Brain microvascular endothelial cell (primary cell): Measurements from ENCODE around the gene OTUD5.
A peak's percentile ranks its signal among the peaks of the same experiment; 100 is the strongest.

Experiments used
- DNase-seq: peaks from one replicate; pipeline ENCODE4 v3.0.0-alpha.2; 2020
- H3K27ac ChIP-seq: fragments of 250-450 bp; sonication (Bioruptor Pico); 2 replicates; pipeline ENCODE4 v1.5.1; 2020; ENCODE audit warnings: mild to moderate bottlenecking, moderate library complexity
- H3K27me3 ChIP-seq: fragments of 250-450 bp; sonication (Bioruptor Pico); replicated peaks from 2 replicates; pipeline ENCODE4 v1.5.1; 2020; ENCODE audit warnings: mild to moderate bottlenecking
- H3K36me3 ChIP-seq: fragments of 250-450 bp; sonication (Bioruptor Pico); replicated peaks from 2 replicates; pipeline ENCODE4 v1.5.1; 2020; ENCODE audit warnings: mild to moderate bottlenecking
- H3K4me3 ChIP-seq: 2 replicates; pipeline ENCODE4 v1.5.1; 2011; ENCODE audit warnings: low read depth, mild to moderate bottlenecking, control low read depth, low read length, moderate library complexity
- CTCF ChIP-seq: IDR thresholded peaks from 2 replicates; pipeline ENCODE4 v1.5.1; 2011; ENCODE audit warnings: low read depth, mild to moderate bottlenecking, moderate library complexity, low read length, control low read depth, inconsistent platforms; ENCODE audit errors: missing control alignments
- in situ Hi-C: cut with HindIII; loops from 2 replicates; pipeline ENCODE4 v1.10.0; 2017; ENCODE audit warnings: low sequenced_read_pairs, low pct_ligation_motif_present

Gene OTUD5

DNA sequence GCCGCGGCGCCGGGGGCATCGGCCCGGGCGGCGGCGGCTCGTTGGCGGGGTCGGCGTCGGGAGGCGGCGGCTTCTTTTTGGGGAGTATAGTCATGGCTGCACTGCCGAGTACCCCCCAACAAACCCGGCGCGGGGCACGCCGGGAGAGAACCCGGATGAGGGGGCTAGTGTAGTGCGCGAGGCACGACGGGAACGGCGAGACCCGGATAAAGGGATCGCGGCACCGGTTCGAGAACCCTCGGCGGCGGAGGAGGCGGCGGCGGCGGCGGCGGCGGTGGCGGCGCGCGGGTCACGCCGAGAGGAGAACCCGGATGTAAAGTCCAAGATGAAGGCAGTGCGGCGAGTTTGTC is at the start of gene OTUD5:
TSS of gene OTUD5 (minus strand) at position 131 of the 350 bp plus-strand sequence. CDS start at position 94, 37 bp downstream.
- Histone ChIP-seq H3K27ac (peak within 1 kb of the TSS; percentile 100), H3K36me3 (no peaks in the 10 kb centered on the region), H3K4me3 (peak within 1 kb of the TSS; percentile 74), H3K27me3 (no peaks in the 10 kb centered on the region)
- no peak for DNase-seq
- in situ Hi-C loops = no loop called here
- no peak for TF ChIP-seq CTCF

DNA sequence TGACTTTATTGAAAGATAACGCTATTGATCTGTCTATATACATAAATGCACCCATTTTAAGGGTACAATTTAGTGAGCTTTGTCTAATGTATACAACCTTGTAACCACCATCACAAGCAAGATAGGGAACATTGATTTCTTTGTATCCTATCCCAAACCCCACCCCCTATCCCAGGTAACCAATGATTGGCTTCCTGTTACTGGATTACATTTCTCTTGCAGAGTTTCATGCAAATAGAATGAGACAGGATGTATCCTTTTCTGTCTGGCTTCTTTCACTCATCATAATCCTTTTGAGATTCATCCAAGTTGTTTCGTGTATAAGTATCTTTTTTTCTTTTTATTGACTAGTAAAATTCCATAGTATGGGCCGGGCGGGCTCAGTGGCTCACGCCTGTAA is 46.3 kb upstream of the OTUD5 start:
- H3K27me3 ChIP-seq = no peaks in the 10 kb centered on the region
- H3K27ac ChIP-seq = no peak overlapping the region
- in situ Hi-C loops = no loop called here
- TF ChIP-seq CTCF = no peak
- DNase-seq = no peak
- H3K4me3 ChIP-seq = no peak overlapping the region
- H3K36me3 ChIP-seq = no peaks in the 10 kb centered on the region

- TF ChIP-seq CTCF = no peak
- Histone ChIP-seq H3K27me3 (no peaks in the 10 kb centered on the region), H3K4me3 (peak within 1 kb of the TSS; percentile 75), H3K27ac (peak within 1 kb of the TSS; percentile 100), H3K36me3 (no peaks in the 10 kb centered on the region)
- DNase-seq = peak; percentile 67
- in situ Hi-C loops = no loop called here
Measured at GRCh38 chrX:49002091-49002935, 44.9 kb upstream of the OTUD5 start, which contains the start of gene GRIPAP1. TSS of gene GRIPAP1 (minus strand) at chrX:49002264. CDS start at chrX:49002229, 35 bp downstream.

DNA sequence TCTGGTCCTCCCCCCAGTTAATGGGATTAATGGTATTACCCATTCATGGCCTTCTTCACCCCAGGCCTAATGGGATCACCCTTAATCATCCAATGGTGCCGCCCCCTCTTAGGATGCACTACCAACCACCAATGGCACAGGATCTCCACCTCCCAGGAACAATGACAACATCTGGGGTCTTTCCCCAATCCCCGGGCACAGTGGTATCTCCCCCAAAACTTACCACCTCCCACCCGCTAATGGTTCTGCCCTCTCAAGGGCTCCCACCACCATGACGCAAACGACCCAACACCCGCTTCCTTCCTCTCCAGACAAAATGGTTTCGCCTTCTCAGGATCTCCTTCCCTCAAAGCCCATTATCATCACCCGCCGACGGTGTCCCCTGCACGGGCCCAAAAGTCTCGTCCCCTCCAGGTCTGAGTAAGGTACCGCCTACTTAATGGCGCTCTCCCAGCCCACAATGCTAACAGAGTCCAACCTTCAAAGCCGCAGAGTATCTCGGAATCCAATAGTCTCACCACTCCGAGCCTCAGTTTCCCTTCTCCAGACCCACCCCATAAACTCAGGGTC is 44.2 kb upstream of the OTUD5 start:
- Histone ChIP-seq H3K27me3 (no peaks in the 10 kb centered on the region), H3K4me3 (peak overlapping the region; percentile 75), H3K27ac (peak overlapping the region; percentile 100), H3K36me3 (no peaks in the 10 kb centered on the region)
- DNase-seq = peak; percentile 4
- in situ Hi-C loops = no loop called here
- no peak for TF ChIP-seq CTCF

DNA sequence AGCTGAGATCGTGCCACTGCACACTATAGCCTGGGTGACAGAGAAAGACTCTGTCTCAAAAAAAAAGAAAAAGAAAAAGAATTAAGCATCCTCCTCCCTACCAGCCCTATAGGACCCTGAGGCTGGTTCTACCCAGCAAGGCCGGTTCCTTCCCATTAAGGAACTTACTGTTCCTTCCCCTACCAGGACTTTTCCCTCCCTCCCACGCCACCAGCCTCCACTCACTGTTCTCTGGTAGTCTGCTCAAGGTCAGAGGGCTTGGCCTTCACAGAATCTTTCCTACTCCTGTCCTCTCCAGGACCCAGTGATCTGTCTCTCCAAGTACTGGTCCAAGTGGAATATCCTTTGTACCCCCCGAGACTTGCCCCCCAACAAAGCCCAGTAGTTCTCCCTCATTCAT is 43.2 kb upstream of the OTUD5 start:
- in situ Hi-C loops = no loop called here
- no peak for TF ChIP-seq CTCF
- no peak overlapping the region for H3K4me3 ChIP-seq
- H3K36me3 ChIP-seq = no peaks in the 10 kb centered on the region
- no peak overlapping the region for H3K27ac ChIP-seq
- no peak for DNase-seq
- no peaks in the 10 kb centered on the region for H3K27me3 ChIP-seq

DNA sequence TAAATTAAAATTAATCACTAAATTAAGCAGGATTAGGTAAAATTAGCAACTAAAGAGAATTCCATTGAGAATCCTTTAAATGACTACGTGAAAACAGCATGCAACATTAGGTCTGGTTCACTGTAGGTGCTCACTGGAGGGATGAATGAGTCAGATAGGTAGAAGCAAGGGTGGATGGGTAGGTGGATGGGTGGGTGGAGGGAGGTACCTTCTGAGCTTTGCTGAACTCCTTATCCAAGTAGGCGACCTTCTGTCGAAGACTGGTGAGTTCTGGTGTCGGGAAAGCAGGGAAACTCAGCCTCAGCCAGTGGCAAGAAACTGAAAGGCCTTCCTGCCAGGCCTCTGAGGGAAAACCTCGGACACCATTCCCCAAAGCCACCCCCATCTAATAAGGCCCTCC is 41.6 kb upstream of the OTUD5 start:
- H3K36me3 ChIP-seq = no peaks in the 10 kb centered on the region
- no peaks in the 10 kb centered on the region for H3K27me3 ChIP-seq
- in situ Hi-C loops = no loop called here
- TF ChIP-seq CTCF = no peak
- no peak overlapping the region for H3K4me3 ChIP-seq
- DNase-seq = no peak
- H3K27ac ChIP-seq = no peak overlapping the region
